Stimulated activated CD8-positive, alpha-beta memory T cell treated with anti-CD3 and anti-CD28 coated beads, Interleukin-7, amount 100 ng/mL, for 24 hours (primary cell): ENCODE data around the gene NDUFA8.

ENCODE experiments used
- DNase-seq: peaks from one replicate; pipeline ENCODE4 v3.0.0-alpha.2; 2020; ENCODE audit warnings: low read depth

NDUFA8 gene

DNA sequence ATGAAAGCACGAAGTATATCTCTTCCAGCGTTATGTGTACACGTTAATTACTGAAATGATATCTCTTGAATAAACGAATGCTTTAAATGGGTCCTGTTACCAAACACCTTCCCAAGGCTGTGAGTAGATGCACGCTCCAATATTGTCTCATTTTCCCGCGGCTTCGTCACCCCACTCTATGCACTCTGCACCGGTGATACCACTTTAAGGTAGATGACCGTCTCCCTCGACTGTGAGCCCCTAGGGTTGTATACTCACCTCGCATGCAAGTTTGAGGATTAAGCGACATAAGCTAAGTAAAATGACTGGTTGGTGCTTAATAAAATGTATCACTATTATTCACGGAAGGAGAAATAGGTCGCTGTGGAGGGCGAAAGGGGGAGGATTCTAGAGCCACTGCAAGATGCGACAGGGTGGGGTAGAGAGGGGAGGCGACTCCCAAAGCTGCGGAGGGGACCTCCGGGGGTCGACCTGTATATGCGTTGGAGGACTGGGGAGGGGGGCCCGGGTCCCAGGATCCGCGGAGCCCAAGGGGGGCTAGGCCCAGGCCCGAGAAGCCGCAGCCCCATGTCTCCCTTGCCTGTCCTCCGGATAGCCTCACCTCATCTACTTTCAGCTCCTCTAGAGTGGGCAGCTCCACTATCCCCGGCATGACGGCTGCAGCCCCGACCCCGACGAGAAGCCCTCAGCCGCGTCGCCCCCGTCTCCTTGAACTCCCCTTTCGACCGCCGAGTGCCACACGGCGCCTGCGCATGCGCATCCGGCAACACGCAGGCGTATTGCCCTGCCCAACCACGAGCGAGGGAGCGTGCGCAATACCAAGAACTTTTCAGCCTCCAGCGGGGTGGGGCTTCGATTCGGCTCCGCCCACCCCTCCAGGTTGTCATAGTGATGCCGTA is at the start of gene NDUFA8, which contains the start of gene MORN5:
NDUFA8 (minus strand) TSS at position 754 of the 899 bp plus-strand sequence; CDS start at position 652, 102 bp downstream.
MORN5 (plus strand) TSS at position 883 of the 899 bp plus-strand sequence. CDS start 65 bp downstream, outside the sequence.
- peak; percentile 91 for DNase-seq

DNA sequence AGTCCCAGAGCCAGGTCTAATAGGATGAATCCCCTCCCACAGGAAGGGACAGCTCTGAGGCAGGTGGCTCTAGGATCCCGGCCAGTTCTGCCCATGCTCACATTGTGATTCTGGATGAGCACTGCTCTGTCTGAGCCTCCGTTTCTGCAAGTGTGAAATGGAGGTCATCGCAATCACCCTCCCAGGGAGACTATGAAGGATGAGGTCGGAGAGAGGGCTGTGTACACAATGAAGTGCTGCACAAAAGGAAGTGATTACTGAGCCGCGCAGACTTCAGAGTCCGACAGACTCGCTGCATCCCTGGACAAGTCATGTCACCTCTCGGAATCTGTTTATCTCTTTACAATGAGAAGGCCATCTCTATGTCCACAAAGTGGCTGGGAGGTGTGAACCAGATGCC is 47.5 kb upstream of the NDUFA8 start:
- no peak for DNase-seq

DNA sequence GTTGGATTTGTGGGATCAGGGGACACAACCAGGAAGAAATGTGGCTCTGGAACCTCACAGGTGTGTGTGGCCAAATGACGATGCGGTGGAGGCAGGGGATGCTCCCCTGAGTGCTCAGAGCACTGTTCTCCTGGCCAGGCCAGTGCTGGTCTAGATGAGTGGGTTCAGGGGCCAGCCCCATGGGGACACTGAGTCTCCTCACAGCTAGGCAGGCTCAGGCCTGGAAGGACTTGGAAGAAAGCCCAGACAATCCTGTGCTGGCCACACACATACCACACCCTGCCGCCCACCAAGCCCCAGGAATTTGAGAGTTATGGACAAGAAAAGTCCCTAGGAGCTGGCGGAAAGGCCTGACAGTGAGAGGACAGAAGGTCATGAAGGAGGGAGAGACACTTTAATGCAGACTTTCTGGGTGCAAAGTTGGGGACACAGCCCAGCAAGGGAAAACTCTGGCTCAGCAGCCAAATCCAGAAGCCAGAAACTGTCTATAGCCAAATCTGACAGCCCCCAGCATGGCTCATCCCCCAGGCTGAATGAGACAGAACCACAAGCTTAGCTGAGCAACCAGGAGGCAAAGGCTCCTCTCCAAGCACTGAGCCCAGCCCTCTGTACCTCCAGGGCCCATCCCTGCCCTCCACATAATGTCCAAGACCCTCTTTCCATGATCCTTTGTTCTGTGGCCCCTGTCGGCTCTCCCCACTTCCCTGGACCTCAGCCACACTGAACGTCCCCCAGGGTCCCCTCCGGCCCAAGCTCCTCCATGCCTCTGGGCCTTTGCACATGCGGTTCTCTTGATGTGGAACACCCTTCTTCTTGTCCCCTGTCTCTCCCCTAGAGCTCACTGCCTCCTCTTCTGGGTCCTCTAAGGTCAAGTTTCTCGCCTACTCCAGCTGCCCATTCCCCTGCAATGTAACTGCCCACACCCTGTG is 46.8 kb upstream of the NDUFA8 start:
- no peak for DNase-seq

DNA sequence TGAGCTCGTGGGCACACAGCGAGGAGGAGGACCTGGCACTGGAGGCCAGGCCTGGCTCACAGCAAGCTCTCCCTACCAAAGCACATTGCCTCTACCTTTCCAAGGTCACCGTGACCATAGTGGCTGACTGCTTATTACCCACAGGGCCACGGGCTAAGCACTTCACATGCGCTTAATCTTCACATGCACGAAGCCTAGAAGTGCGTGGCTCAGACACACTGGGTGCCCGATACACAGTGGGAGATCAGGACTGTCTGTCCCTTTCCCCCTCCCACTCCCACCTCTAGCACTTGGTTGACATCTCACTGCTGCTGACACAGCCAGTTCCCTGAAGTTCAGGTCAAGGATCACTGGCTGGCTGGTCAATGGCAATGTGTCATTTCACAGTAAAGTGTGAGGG is 45.6 kb upstream of the NDUFA8 start:
- no peak for DNase-seq

DNA sequence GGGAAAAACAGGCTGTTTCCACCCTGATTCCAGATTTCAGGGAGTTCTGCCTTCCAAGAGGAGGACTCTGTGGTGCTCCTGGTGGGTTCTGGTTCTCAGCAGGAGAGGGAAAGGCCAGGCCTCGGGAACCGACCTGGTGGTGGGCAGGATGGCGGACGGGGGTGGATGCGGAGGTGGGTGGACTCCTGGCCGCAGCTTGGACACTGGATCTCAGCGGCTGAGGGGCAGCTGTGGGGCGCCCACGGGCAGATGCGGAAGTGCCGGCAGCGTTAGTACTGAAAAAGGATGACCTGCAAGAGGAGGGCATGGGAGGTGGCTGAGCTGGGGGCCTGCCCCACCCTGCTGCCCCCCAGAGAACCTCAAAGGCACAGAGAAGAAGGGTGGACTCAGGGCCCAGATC is 44.9 kb upstream of the NDUFA8 start:
- DNase-seq, result no peak

DNA sequence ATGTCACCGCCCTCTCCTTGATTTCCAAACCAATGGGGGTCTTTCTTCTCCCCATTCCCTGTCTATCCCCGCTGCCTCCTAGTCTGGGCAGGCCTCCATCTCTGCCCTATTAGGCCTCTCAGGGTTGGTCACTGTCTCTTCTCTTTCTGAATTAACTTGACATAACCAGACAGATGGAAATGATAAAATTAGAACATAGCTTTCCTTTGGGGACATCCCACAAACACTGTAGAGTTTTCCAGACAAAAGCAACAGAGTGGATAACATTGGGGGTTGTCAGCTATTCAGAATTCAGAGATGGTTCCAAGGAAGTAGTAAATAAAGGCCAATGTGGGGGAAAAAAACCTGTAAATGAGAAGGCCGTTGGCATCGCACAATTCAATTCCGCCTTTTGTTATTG is 44.5 kb upstream of the NDUFA8 start:
- DNase-seq, result no peak

DNA sequence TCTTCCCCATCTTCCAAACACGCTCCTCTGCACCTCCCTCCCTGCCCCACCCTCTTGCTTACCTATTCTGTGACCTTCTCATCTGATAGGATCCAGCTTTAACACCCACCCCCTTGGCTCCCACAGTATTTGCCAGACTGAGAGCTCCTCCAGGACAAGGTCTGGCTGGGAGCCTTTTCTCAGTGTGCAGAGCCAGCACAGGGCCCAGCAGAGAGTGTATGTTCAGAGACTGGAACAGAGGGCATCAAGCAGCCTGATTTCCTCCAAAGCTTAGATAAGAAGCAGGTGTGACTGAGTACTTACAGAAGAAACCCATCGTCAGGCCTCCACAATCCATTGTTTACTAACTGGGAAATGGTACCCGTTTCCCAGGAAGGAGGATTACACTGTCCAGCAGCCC is 42.5 kb upstream of the NDUFA8 start:
- no peak for DNase-seq

DNA sequence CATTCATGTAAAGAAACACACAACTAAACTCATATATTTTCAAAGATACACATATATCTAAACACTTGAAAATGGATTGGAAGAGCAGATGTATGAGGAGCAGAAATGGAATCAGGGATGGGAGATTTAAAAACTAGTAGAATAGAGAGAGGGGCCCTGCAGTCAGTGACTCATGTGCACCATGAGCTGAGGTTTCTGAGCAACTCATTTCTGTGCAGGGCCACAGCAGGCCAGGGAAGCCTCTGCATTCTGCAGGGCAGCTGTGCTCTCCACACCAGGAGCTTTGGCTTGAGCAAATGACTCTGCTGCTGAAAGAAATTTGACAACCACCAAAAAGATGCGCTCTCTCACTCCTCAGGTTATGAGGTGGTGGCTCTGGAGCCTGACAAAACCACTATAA is 42.1 kb upstream of the NDUFA8 start:
- DNase-seq, result no peak

DNA sequence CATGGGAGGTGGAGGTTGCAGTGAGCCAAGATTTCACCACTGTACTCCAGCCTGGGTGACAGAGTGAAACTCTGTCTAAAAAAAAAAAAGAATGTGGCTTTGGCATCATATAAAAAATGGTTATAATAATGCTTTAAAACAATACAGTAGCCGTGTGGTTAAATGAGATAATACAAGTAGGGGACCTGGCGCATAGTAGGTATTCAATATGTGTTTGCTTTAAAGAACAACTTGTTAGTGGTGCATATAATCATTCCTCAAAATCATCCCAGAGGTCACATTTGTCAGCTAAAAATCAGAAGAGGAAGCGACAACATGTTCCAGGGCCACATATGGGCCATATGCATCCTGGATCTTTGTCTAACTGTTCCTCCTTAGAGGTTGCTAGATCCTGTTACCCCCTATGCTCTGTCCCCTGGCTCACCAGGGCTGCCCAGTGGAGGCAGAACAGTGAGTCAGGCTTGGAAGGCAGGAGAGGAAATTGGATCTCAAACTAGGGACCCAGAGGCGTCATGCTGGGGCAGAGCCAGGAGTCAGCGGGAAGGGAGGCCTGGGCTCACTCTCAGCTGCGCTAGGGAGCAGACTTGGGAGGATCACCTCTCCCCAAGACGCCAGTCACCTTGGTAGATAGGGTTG is 41.5 kb upstream of the NDUFA8 start:
- no peak for DNase-seq

DNA sequence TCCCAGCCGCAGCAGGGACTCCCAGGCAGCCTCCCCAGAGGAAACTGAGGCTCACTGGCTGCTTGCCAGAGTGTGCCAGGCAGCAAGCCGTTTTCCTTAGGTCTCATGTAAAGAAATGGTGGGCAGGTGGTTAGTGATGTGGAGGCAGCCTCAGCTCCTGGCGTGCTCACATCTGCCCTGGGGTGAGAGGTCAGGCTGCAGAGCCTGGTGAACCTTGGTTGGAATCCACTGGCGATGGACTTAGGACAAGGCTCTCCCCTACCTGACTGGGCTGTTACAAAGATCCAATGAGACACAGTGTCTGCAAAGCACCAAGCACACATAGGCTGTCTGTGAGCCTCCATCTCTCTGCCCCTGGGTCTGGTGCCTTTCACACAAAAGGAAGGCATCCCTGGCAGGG is 38.3 kb upstream of the NDUFA8 start:
- no peak for DNase-seq

DNA sequence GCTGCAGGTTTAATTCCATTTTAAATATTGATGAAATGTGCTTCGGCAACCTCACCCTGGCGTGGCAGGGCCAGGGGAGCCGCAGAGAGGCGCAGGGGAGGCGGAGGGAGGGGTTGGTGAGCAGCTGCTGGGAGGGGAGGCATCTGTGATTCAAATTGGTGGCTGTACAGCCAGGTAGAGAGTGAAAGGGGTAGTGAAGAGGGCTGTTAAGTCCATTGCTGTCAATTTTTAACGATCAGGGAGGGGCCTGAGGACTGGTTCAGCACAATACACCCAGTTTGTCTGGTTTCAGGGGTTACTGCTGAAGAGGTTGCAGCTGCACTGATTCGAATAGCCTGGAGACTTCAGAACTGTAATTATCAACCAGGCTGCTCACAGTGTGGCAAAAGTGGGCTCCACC is 37.8 kb upstream of the NDUFA8 start:
- no peak for DNase-seq

DNA sequence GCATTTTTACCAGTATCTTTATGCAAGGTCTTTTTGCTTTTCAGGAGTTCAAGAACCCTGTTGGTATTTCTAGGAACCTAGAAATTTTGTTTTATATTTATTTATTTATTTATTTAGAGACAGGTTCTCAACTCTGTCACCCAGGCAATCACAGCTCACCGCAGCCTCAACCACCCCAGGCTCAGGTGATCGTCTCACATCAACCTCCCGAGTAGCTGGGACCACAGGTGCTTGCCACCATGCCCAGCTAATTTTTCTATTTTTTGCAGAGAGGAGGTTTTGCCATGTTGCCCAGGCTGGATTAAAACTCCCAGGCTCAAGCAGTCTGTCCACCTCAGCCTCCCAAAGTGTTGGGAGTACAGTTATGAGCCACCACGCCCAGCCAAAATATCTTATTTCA is 36.3 kb upstream of the NDUFA8 start:
- DNase-seq, result no peak

DNA sequence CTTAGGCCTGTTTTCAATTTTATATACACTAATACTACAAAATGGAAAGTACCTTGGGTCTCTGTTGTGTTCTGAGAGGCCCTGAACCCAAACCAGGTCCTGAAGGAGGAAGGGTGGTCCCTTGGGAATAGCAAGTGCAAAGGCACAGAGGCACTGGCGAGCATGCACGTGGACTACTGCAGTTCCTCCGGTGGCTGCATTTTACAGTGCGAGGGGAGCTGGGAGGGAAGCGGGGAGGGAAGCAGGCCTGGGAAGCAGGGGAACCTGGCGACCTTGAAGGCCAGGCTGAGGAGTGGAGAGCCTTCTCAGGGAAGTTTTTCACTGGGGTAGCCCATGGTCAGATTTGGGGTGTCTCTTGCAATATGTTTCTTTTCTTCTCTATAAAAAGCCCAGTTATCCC is 34.1 kb upstream of the NDUFA8 start:
- no peak for DNase-seq

DNA sequence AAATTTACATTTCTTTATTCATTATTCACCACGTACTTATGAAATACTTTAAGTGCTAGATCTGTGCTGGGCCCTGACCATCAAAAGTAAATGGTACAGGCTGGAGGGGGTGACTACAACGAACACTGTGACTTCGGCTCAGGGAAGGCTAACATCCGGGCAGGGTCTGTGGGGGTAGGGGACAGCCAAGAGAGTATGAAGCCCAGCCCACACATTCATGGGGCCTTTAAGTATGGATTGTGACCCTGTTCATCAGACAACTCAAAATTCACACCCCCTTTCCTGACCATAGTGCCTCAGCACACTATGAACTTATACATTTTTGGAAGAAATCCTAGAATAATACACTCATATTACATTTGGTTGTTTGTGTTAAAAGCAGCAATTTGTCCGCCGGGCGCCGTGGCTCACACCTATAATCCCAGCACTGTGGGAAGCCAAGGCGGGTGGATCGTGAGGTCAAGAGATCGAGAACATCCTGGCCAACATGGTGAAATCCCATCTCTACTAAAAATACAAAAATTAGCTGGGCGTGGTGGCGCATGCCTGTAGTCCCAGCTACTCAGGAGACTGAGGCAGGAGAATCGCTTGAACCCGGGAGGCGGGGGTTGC is 33.4 kb upstream of the NDUFA8 start:
- no peak for DNase-seq

DNA sequence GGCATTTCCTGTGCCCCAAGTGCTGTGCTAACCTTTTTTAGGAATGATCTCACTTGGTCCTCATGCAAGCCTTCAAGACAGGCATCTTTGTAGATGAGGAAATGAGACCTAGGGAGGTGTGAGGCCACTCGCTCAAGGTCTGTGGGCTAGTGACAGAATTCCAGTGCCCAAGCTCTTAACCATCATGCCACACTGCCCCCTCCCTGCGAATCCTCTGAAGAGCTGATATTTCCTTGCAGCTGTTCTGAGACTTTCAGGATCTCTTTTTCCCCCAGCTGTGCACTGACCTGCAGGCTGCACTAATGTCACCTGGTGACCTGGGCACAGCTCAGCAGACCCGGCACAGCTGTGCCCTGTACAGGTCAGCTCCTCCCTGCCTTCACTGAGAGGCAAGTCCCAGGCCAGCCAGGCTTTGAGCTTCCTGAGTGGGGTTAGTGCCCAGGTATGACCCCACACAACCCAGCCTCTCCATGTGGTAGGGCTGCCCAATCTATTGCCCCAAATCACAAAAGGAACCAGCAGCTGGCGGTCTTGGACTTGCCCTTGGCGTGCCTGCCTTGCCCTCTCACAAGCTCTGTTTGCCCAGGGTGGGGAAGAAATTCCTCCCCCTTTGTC is 32.8 kb upstream of the NDUFA8 start:
- no peak for DNase-seq

DNA sequence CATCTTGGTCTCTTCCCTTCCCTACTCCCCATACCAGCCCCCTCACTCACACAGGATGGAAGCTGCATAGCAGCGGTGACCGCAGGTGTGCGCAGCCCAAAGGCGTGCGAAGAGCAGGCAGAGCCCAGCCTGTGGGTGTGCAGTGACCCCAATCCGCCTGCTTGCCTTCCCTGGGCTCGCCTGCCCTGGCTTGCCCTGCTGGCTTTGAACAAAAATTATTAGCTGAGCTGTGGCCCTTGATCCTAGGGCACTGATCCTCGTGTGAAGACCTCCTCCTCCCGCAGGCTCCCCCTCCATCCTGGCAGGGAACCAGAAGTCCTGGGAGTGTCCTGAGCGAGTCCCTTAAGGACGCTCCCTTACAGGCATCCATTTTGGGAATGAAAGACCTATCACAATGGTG is 32.0 kb upstream of the NDUFA8 start:
- DNase-seq, result no peak

DNA sequence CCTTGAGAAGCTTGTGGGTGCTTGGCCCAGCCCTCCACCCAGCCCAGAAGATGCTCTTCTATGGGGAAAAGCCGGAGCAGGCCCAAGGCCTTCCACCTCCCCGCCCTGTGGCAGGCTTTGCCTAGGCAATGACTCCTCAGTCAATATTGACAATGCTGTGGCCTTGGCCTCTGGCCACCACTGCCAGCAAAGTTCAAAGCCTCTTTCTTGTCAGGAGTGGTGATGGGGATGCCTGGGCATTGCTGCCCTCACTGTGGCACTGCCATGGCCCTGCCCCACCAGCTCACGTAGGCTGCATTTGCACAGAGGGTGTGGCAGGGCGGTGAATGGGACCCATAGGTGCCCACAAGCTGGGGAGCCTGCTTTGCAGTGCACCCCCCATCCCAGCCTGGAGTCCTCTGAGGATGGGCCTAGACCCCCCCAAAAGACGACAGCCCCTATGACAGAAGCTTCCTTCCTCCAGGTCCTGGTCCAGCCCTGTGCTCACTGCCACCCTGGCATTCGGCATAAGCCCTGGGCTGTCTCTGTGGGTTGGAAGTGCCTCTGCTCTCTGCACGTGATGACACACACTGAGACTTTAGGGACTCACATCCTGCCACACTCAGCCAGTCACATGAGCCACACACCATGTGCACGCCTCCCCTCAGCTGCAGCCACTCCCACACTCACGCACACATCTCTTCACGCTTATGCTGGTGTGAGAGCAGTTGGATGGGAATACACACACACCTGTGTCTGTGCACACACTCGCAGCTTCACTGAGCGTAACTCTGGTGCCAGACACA is 31.2 kb upstream of the NDUFA8 start:
- no peak for DNase-seq

DNA sequence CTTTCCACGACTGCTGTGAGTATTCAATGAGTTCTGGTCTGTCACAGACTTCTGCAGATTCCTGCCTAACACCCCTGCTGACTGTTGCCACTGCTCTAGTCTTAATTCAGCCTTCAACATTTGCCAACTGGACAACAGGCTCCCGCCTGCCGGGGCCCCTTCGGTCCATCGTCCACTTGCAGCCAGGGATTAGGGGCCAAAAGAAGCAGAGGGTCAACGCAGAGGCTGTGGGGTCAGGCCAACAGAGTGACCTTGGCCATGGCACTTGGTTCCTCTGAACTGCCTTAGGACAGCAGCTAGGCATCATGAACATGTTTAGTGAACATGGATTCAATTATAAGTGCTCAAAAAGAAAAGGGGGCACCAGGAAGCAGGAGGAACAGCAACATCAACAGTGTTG is 28.8 kb upstream of the NDUFA8 start:
- no peak for DNase-seq

DNA sequence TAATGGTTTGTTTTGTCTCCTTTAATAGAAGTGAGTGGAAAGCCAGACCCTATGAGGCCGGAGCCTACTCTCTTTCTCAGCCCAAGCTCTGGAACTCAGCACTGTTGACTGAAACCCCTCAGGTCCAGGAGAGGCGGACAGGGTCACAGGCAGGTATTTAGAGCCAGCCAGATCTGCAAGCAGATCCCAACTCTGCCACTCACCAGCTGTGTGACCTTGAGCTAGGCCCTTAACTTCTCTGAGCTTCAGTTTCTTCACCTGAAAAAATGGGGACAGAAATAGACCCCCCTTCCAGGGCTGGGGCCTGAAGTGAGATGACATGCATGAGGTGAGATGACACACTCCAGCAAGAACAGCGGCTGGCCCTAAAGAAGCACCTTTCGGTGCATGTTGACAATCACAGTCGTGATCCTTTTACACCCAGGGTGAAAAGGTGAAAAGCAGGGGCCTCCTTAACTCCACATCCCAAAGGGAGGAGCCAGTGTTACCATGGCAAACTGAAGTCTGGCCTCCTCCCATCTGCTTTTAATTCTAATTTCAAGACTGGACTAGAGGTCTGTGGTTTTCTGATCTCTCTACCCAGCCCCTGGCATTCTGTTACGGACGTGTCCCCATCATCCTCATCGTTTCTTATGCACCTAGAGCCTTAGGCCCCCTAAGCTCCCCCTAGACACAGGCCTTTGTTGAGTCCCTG is 27.3 kb upstream of the NDUFA8 start:
- DNase-seq, result no peak

DNA sequence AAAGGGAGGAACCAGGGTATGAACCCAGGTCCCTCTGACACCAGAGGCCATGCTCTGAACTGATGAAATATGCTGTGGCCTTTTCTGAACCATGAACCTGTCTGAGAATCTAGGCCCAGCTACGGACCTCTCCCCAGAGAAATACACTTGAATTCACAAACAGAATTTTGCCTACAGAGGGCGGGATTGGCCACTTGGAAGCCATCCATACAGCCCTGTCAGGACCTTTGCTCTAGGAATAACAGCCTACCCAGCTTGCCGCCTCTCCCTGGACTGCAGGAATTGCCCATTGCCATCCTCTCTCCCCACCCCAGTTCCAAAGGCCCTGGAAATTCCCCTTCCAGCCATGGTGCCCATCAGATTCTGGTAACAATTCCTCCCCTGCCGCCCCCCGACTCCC is 26.7 kb upstream of the NDUFA8 start:
- DNase-seq, result no peak
